ENCODE results near the gene PHAF1. TPM values are rescaled to one million over a fixed set of nuclear protein-coding genes. Genes with fewer than 3 reads are reported as not detected.

Gene PHAF1
- total and polyA plus RNA-seq, 9 of the 15 experiments (the other 6 are each of a cell fraction or from before 2014, with no cell fraction given): 5.1 to 25.4 (median 13.8) TPM

DNA sequence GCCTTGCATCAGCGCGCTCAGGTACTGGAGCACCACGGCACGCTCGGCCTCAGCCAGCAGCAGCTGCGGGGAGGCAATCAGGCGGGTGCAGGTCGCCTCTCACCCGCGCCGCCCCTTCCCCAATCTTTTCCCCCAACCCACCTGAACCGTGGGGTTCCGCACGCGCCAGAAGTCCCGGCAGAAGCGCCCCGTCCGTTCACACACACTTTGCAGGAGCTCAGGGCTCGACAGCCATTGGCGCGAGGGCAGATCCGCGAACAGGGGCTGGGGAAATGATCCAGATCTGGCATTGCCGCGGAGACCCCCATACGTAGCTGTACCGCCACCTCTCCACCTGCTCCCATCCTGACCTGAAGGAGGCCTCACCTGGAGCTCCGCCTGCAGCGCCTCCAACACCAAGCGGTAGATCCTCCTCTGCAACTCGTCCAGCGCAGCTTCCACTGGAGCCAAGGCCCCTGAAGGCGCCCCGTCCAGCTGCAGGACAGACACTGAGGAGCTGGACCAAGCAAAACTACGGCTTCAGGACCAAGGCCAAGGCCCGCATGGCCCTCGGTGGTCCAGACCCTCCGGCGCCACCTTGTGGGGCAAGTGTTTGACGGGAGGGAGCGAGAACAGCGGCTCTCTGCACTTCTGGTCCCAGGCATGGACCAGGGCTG lies 75.4 kb downstream of the PHAF1 start (continued):
- TF ChIP-seq ARID3B (CRISPR knock-in tag; IDR thresholded peaks at IDR 0.05; ENCODE audit: borderline replicate concordance) (no peak), NEUROD1 (IDR thresholded peaks at IDR 0.05; ENCODE audit: borderline replicate concordance, low read depth, low read length, partially characterized antibody) (peak; percentile 66), FIP1L1 (IDR thresholded peaks at IDR 0.05; ENCODE audit: low read depth, low read length, poor library complexity, severe bottlenecking) (peak; percentile 32), TGIF2 (CRISPR knock-in tag; IDR thresholded peaks at IDR 0.05) (peak; percentile 90), ZNF24 (IDR thresholded peaks at IDR 0.05) (peak; percentile 65; the same call in 1 of the 2 replicates), AFF4 (CRISPR knock-in tag; IDR thresholded peaks at IDR 0.05) (peak; percentile 98), ZNF445 (CRISPR knock-in tag; IDR thresholded peaks at IDR 0.05; ENCODE audit: low read depth) (no peak), LCOR (CRISPR knock-in tag; IDR thresholded peaks at IDR 0.05) (peak; percentile 94), SAP30 (IDR thresholded peaks at IDR 0.05; ENCODE audit: borderline replicate concordance, insufficient read depth, low read depth, low read length, poor library complexity, severe bottlenecking) (peak; percentile 87), OTX1 (CRISPR knock-in tag; IDR thresholded peaks at IDR 0.05) (no peak), DMBX1 (CRISPR knock-in tag; IDR thresholded peaks at IDR 0.05; ENCODE audit: borderline replicate concordance) (no peak), STAT6 (CRISPR knock-in tag; IDR thresholded peaks at IDR 0.05) (0 out of 2 replicates have a peak, but pooled peaks have one; percentile 59), ARID2 (IDR thresholded peaks at IDR 0.05) (peak; percentile 97), HIVEP1 (CRISPR knock-in tag; IDR thresholded peaks at IDR 0.05) (no peak), EHMT2 (IDR thresholded peaks at IDR 0.05) (peak; percentile 99), EGR1 (conservative IDR thresholded peaks at IDR 0.05) (0 out of 2 replicates have a peak, but pooled peaks have one; percentile 5)
- TF ChIP-seq, protein P1, sequence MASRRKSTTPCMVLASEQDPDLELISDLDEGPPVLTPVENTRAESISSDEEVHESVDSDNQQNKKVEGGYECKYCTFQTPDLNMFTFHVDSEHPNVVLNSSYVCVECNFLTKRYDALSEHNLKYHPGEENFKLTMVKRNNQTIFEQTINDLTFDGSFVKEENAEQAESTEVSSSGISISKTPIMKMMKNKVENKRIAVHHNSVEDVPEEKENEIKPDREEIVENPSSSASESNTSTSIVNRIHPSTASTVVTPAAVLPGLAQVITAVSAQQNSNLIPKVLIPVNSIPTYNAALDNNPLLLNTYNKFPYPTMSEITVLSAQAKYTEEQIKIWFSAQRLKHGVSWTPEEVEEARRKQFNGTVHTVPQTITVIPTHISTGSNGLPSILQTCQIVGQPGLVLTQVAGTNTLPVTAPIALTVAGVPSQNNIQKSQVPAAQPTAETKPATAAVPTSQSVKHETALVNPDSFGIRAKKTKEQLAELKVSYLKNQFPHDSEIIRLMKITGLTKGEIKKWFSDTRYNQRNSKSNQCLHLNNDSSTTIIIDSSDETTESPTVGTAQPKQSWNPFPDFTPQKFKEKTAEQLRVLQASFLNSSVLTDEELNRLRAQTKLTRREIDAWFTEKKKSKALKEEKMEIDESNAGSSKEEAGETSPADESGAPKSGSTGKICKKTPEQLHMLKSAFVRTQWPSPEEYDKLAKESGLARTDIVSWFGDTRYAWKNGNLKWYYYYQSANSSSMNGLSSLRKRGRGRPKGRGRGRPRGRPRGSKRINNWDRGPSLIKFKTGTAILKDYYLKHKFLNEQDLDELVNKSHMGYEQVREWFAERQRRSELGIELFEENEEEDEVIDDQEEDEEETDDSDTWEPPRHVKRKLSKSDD (conservative IDR thresholded peaks at IDR 0.05; ENCODE audit: low read length): 0 out of 2 replicates have a peak, but pooled peaks have one; percentile 38

Data from K562 (cell line).